ENCODE results near the gene OPN5. TPM values are rescaled to one million over a fixed set of nuclear protein-coding genes. Genes with fewer than 3 reads are reported as not detected.

OPN5 gene
- total and polyA plus RNA-seq, 2 donors from 2014 or later: 0.16 TPM; not detected in 1

DNA sequence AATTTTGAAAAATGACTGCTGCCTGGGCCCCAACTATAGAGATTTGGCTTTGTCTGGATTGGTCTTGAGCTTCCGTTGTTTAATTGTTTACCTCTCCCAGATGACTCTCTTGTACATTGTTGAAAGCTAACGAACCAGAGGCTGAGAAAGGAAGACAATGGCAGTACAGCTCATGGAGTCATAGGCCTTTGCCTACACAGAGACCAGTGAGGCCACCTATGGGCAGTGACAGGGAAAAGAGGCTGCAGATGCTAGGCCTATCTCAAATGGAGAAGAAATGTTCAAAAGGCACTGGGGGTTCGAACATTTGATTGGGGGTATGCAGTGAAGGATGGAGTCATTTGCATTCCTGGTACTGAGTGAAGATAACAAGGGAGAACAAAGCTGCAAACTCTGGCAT lies 29.1 kb downstream of the OPN5 start:
- Histone ChIP-seq H3K9me3 (ENCODE audit: control insufficient read depth in 2 of 3, insufficient read depth in 1 of 3, low read length in 3 of 3) (no peaks in the 10 kb centered on the region), H3K27ac (ENCODE audit: low read depth in 2 of 2, low read length in 2 of 2) (no peak overlapping the region), H3K36me3 (ENCODE audit: control insufficient read depth in 2 of 3, insufficient read depth in 3 of 3, low read length in 3 of 3) (no peaks in the 10 kb centered on the region), H3K27me3 (ENCODE audit: control insufficient read depth, insufficient read depth, low read length) (no peaks in the 10 kb centered on the region), H3K9ac (ENCODE audit: low read length in 3 of 3) (no peak overlapping the region), H3K4me1 (ENCODE audit: control insufficient read depth in 2 of 3, insufficient read depth in 2 of 3, low read depth in 1 of 3, low read length in 3 of 3) (no peaks in the 10 kb centered on the region), H3K4me3 (ENCODE audit: low read length in 3 of 3) (no peak overlapping the region)
- DNase-seq (no peak), FAIRE-seq (no peak)
- intact Hi-C loops (cut with DNase I): no loop called here
- TF ChIP-seq, protein P1, sequence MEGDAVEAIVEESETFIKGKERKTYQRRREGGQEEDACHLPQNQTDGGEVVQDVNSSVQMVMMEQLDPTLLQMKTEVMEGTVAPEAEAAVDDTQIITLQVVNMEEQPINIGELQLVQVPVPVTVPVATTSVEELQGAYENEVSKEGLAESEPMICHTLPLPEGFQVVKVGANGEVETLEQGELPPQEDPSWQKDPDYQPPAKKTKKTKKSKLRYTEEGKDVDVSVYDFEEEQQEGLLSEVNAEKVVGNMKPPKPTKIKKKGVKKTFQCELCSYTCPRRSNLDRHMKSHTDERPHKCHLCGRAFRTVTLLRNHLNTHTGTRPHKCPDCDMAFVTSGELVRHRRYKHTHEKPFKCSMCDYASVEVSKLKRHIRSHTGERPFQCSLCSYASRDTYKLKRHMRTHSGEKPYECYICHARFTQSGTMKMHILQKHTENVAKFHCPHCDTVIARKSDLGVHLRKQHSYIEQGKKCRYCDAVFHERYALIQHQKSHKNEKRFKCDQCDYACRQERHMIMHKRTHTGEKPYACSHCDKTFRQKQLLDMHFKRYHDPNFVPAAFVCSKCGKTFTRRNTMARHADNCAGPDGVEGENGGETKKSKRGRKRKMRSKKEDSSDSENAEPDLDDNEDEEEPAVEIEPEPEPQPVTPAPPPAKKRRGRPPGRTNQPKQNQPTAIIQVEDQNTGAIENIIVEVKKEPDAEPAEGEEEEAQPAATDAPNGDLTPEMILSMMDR (IDR thresholded peaks at IDR 0.05; ENCODE audit: borderline replicate concordance, extremely low read depth, insufficient read depth): no peak

DNA sequence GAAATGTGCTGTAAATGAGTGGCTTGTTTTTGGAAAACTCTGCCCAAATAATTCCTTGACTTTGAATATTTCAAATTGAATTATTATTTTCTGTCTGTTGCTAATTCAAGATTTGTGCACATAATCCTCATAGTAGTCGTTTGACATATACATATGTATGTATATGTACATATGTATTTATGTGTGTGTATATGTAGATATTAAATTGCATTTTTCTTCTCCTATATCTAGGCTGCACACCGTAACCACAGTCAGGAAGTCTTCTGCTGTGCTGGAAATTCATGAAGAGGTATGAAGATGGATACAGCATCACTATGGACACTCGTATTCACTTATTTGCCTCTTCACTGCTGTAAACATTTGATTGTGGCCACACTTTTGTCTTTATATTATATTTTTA lies 29.6 kb downstream of the OPN5 start:
- no peak overlapping the region for H3K27ac ChIP-seq (ENCODE audit: low read depth in 2 of 2, low read length in 2 of 2)
- H3K4me1 ChIP-seq (ENCODE audit: control insufficient read depth in 2 of 3, insufficient read depth in 2 of 3, low read depth in 1 of 3, low read length in 3 of 3): no peaks in the 10 kb centered on the region
- H3K4me3 ChIP-seq (ENCODE audit: low read length in 3 of 3): no peak overlapping the region
- no peak for FAIRE-seq
- H3K9ac ChIP-seq (ENCODE audit: low read length in 3 of 3): no peak overlapping the region
- TF ChIP-seq, protein P1 (IDR thresholded peaks at IDR 0.05; ENCODE audit: borderline replicate concordance, extremely low read depth, insufficient read depth): no peak
- H3K36me3 ChIP-seq (ENCODE audit: control insufficient read depth in 2 of 3, insufficient read depth in 3 of 3, low read length in 3 of 3): no peaks in the 10 kb centered on the region
- DNase-seq: no peak
- H3K9me3 ChIP-seq (ENCODE audit: control insufficient read depth in 2 of 3, insufficient read depth in 1 of 3, low read length in 3 of 3): no peaks in the 10 kb centered on the region
- intact Hi-C loops (cut with DNase I): no loop called here
- H3K27me3 ChIP-seq (ENCODE audit: control insufficient read depth, insufficient read depth, low read length): no peaks in the 10 kb centered on the region

- Histone ChIP-seq H3K4me1 (ENCODE audit: control insufficient read depth in 2 of 3, insufficient read depth in 2 of 3, low read depth in 1 of 3, low read length in 3 of 3) (no peaks in the 10 kb centered on the region), H3K9me3 (ENCODE audit: control insufficient read depth in 2 of 3, insufficient read depth in 1 of 3, low read length in 3 of 3) (no peaks in the 10 kb centered on the region), H3K27me3 (ENCODE audit: control insufficient read depth, insufficient read depth, low read length) (no peaks in the 10 kb centered on the region), H3K4me3 (ENCODE audit: low read length in 3 of 3) (no peak overlapping the region), H3K36me3 (ENCODE audit: control insufficient read depth in 2 of 3, insufficient read depth in 3 of 3, low read length in 3 of 3) (no peaks in the 10 kb centered on the region), H3K27ac (ENCODE audit: low read depth in 2 of 2, low read length in 2 of 2) (no peak overlapping the region), H3K9ac (ENCODE audit: low read length in 3 of 3) (no peak overlapping the region)
- no peak for DNase-seq
- no peak for FAIRE-seq
- TF ChIP-seq, protein P1 (IDR thresholded peaks at IDR 0.05; ENCODE audit: borderline replicate concordance, extremely low read depth, insufficient read depth): no peak
- intact Hi-C loops (cut with DNase I): no loop called here
Measured at GRCh38 chr6:47817749-47818148, 35.9 kb downstream of the OPN5 start.

DNA sequence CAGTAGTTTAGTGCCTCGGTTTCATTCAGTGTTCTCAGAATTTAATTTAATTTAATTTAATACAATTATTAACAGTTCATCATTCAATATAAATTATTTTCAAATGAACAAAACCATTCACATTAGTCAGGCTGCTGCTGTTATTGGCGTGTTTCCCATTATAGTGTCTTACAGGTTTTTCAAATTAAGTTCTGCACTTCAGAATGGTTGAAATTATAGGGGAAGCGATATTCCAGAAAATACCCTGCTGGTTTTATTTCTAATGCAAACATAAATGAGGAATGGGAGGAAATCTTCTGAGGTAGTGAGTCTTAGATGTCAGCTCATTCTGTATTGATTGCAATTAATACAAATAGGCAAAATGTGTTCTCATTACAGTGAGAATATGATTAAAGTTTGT lies 37.6 kb downstream of the OPN5 start:
- no peak for FAIRE-seq
- Histone ChIP-seq H3K27ac (ENCODE audit: low read depth in 2 of 2, low read length in 2 of 2) (no peak overlapping the region), H3K9me3 (ENCODE audit: control insufficient read depth in 2 of 3, insufficient read depth in 1 of 3, low read length in 3 of 3) (no peaks in the 10 kb centered on the region), H3K4me3 (ENCODE audit: low read length in 3 of 3) (no peak overlapping the region), H3K4me1 (ENCODE audit: control insufficient read depth in 2 of 3, insufficient read depth in 2 of 3, low read depth in 1 of 3, low read length in 3 of 3) (no peaks in the 10 kb centered on the region), H3K9ac (ENCODE audit: low read length in 3 of 3) (no peak overlapping the region), H3K36me3 (ENCODE audit: control insufficient read depth in 2 of 3, insufficient read depth in 3 of 3, low read length in 3 of 3) (no peaks in the 10 kb centered on the region), H3K27me3 (ENCODE audit: control insufficient read depth, insufficient read depth, low read length) (no peaks in the 10 kb centered on the region)
- intact Hi-C loops (cut with DNase I): no loop called here
- TF ChIP-seq, protein P1 (IDR thresholded peaks at IDR 0.05; ENCODE audit: borderline replicate concordance, extremely low read depth, insufficient read depth): no peak
- no peak for DNase-seq
